MCF 10A (cell line): ENCODE measurements around the gene SLC6A4. TPM values are rescaled to one million over a fixed set of nuclear protein-coding genes. Genes with fewer than 3 reads are reported as not detected.

Experiments
- BruUV-seq: library from RNA; stranded (reverse); fragments of 400-500 nt; replicated peaks from 2 replicates; lab custom pipeline; 2021; lab: Mats Ljungman, UMichigan
- CTCF ChIA-PET: fragments of 300-600 bp; sonication (Branson Sonifier 250); formaldehyde crosslinking; extraction: SDS; loops from one replicate; lab custom pipeline; 2021; ENCODE audit warnings: antibody characterized with exemption, inconsistent platforms; lab: Yijun Ruan, JAX
- POLR2A ChIA-PET: fragments of 300-600, 350-650 bp; sonication (Branson Sonifier 250); formaldehyde crosslinking; extraction: SDS; loops from one replicate; lab custom pipeline; 2020; ENCODE audit warnings: antibody characterized with exemption, inconsistent platforms; lab: Yijun Ruan, JAX
- DNase-seq: peaks from one replicate; pipeline ENCODE4 v3.0.0-alpha.2; 2018; ENCODE audit not compliant: unreplicated experiment
- H3K27ac Mint-ChIP-seq: one replicate; pipeline ENCODE4 v1.8.0; 2022; ENCODE audit warnings: mild to moderate bottlenecking, low read depth, mixed read lengths; ENCODE audit not compliant: unreplicated experiment
- H3K27me3 Mint-ChIP-seq: one replicate; pipeline ENCODE4 v1.8.0; 2022; ENCODE audit warnings: mixed read lengths; ENCODE audit not compliant: insufficient read depth, unreplicated experiment
- H3K36me3 Mint-ChIP-seq: one replicate; pipeline ENCODE4 v1.8.0; 2022; ENCODE audit warnings: mild to moderate bottlenecking, moderate library complexity, mixed read lengths; ENCODE audit not compliant: insufficient read depth, unreplicated experiment
- H3K4me1 Mint-ChIP-seq: one replicate; pipeline ENCODE4 v1.8.0; 2022; ENCODE audit warnings: mixed read lengths; ENCODE audit not compliant: insufficient read depth, unreplicated experiment
- H3K4me3 Mint-ChIP-seq: one replicate; pipeline ENCODE4 v1.8.0; 2022; ENCODE audit warnings: mild to moderate bottlenecking, moderate library complexity, mixed read lengths; ENCODE audit not compliant: unreplicated experiment
- H3K9me3 Mint-ChIP-seq: one replicate; pipeline ENCODE4 v1.8.0; 2022; ENCODE audit warnings: mixed read lengths; ENCODE audit not compliant: unreplicated experiment
- intact Hi-C: fragments of 100-400 bp; cut with micrococcal nuclease; formaldehyde crosslinking; loops from 2 replicates; pipeline ENCODE4 v1.14.1; 2022
- total RNA-seq: library from RNA; stranded (reverse); gene quantifications from 2 replicates; pipeline ENCODE4 v1.2.3, GENCODE V29; 2022
- TF ChIP-seq, protein P1 (sequence below): fragments of 200-600 bp; IDR thresholded peaks from one replicate; pipeline ENCODE4 v1.8.0; 2022; ENCODE audit warnings: antibody characterized with exemption, mild to moderate bottlenecking; ENCODE audit not compliant: unreplicated experiment

Gene SLC6A4
- total RNA-seq, 1 experiment from 2014 or later = not detected

DNA sequence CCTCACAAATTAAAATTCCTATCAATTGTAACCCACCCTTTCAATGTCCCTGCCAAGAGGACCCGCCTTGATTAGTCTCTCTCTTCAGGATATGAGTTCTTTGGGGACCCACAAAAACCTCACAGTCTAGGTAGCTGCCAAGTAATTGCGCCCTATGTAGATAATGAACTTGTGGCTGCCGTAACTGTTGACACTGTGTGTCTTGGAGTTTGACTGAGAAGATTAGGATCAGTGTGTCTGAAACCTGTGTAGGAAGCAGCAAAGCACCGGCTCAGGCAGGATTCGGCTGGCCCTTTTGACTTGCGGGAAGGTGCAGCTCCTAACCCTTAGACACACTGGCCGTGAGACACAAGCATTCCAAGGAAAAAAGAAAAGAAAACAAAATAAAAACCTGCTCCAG, 17.8 kb upstream of the SLC6A4 start:
- no peaks in the 10 kb centered on the region for H3K9me3 Mint-ChIP-seq
- H3K36me3 Mint-ChIP-seq = peaks cover 28% of the 10 kb centered on the region
- intact Hi-C loops = no loop called here
- no peaks in the 10 kb centered on the region for H3K4me1 Mint-ChIP-seq
- H3K27ac Mint-ChIP-seq = no peak overlapping the region
- no peaks in the 10 kb centered on the region for H3K27me3 Mint-ChIP-seq
- DNase-seq = no peak
- H3K4me3 Mint-ChIP-seq = no peak overlapping the region
- ChIA-PET CTCF (no interaction called here), POLR2A (no interaction called here)
- BruUV-seq = no TSS peak
- TF ChIP-seq, protein P1, sequence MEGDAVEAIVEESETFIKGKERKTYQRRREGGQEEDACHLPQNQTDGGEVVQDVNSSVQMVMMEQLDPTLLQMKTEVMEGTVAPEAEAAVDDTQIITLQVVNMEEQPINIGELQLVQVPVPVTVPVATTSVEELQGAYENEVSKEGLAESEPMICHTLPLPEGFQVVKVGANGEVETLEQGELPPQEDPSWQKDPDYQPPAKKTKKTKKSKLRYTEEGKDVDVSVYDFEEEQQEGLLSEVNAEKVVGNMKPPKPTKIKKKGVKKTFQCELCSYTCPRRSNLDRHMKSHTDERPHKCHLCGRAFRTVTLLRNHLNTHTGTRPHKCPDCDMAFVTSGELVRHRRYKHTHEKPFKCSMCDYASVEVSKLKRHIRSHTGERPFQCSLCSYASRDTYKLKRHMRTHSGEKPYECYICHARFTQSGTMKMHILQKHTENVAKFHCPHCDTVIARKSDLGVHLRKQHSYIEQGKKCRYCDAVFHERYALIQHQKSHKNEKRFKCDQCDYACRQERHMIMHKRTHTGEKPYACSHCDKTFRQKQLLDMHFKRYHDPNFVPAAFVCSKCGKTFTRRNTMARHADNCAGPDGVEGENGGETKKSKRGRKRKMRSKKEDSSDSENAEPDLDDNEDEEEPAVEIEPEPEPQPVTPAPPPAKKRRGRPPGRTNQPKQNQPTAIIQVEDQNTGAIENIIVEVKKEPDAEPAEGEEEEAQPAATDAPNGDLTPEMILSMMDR = no peak

DNA sequence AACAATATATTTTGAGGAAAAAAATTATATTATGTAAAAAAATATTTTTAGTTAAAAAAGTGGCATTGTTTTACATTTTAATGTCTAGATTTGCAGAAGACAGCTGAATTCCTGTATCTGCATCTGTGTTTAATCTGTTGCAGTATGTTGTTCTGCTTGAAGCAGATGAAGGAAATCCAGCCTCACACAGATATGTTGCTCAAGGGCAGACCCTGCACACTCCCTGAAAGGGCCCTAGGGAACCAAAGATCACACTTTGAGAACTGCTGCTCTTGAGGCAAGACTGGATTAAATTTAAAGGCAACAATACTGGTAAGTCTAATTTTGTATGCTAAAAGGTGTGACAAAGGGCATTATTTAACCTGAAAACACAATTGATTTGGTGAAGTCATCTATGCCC, 16.4 kb upstream of the SLC6A4 start:
- ChIA-PET POLR2A (interaction anchor here (0.7 to 1.0 kb wide), 2 partner anchors 61 to 148 kb away, joined by 3 read pairs; no protein-coding TSS in a partner anchor), CTCF (no interaction called here)
- no TSS peak for BruUV-seq
- intact Hi-C loops = no loop called here
- TF ChIP-seq, protein P1 = no peak
- H3K4me1 Mint-ChIP-seq = no peaks in the 10 kb centered on the region
- H3K9me3 Mint-ChIP-seq = no peaks in the 10 kb centered on the region
- no peak overlapping the region for H3K4me3 Mint-ChIP-seq
- H3K27me3 Mint-ChIP-seq = no peaks in the 10 kb centered on the region
- no peak overlapping the region for H3K27ac Mint-ChIP-seq
- peaks cover 42% of the 10 kb centered on the region for H3K36me3 Mint-ChIP-seq
- no peak for DNase-seq

DNA sequence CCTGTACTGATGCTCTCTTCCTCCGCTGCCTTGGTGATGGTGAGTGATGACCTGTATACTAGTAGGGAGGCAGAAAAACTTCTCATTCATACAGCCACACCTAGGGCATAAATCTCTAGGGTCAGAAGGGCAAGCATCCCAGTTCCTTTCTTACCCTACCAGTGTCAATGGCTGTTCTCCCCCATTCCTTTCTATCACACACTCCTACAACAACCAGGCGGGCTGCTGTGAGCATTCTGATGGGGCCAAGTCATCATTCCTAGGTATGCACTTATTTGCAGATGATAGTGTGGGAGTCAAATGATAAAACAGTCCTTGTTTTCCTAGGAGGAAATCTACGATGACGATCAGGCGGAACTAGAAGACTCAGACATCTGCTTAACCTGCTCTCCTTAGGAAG, 14.0 kb upstream of the SLC6A4 start:
- POLR2A ChIA-PET = no interaction called here
- BruUV-seq = no TSS peak
- TF ChIP-seq, protein P1 = no peak
- DNase-seq = no peak
- no peaks in the 10 kb centered on the region for H3K27me3 Mint-ChIP-seq
- intact Hi-C loops = no loop called here
- no peak overlapping the region for H3K27ac Mint-ChIP-seq
- no peaks in the 10 kb centered on the region for H3K4me1 Mint-ChIP-seq
- H3K36me3 Mint-ChIP-seq = peaks cover 39% of the 10 kb centered on the region
- H3K9me3 Mint-ChIP-seq = no peaks in the 10 kb centered on the region
- CTCF ChIA-PET = interaction anchor here (0.6 kb wide), 1 partner anchor 32 kb away, joined by 3 read pairs; no protein-coding TSS in a partner anchor
- H3K4me3 Mint-ChIP-seq = no peak overlapping the region

DNA sequence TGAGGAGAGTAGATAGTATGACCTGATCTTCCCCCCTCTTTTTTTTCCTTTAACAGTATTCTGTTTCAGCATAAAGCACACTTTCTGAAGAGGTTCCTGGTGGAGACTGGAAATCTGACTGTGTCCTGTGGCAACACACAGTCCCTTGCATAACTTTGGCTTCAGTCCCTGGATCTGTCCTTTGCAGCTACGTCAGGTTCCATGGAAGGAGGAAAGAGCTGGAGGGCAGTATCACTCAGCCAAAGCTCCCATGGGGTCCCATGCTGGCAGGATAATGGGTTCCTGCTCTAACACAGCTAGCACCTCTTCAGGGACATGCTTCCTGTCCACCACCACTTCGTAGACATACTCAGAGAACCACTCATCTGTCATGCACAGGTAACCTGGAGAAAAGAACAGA, 13.3 kb upstream of the SLC6A4 start:
- no peaks in the 10 kb centered on the region for H3K9me3 Mint-ChIP-seq
- H3K27me3 Mint-ChIP-seq = no peaks in the 10 kb centered on the region
- ChIA-PET CTCF (interaction anchor here (0.5 to 1.7 kb wide), 3 partner anchors 12 to 895 kb away, joined by 3 to 8 read pairs (median 3); no protein-coding TSS in a partner anchor), POLR2A (no interaction called here)
- H3K27ac Mint-ChIP-seq = no peak overlapping the region
- H3K36me3 Mint-ChIP-seq = peaks cover 33% of the 10 kb centered on the region
- intact Hi-C loops = no loop called here
- no peaks in the 10 kb centered on the region for H3K4me1 Mint-ChIP-seq
- no peak overlapping the region for H3K4me3 Mint-ChIP-seq
- no peak for DNase-seq
- TF ChIP-seq, protein P1 = no peak
- no TSS peak for BruUV-seq
